Measurements from ENCODE around the gene DENND5A.

DENND5A gene

DNA sequence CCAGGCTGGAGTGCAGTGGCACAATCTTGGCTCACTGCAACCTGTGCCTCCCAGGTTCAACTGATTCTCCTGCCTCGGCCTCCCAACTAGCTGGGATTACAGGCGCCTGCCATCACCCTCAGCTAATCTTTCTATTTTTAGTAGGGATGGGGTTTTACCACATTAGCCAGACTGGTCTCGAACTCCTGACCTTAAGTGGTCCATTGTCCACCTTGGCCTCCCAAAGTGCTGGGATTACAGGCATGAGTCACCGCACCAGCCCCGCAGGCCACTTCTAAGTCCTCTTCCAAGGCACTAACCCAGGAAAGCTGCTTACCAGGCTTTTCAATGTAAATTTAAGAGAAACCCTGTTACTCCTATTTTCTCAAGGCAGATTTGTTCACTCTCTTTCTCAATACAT, 50.4 kb downstream of the DENND5A start:
- TF ChIP-seq POLR2AphosphoS5 (IDR thresholded peaks at IDR 0.05; ENCODE audit: low read depth, low read length) (no peak), TAF1 (IDR thresholded peaks at IDR 0.05; ENCODE audit: borderline replicate concordance, insufficient read depth, low read length) (no peak), FOXP2 (optimal IDR thresholded peaks at IDR 0.05; ENCODE audit: borderline replicate concordance, extremely low read depth, extremely low read length, insufficient read depth) (no peak), SIN3A (IDR thresholded peaks at IDR 0.05; ENCODE audit: borderline replicate concordance, insufficient read depth, low read length) (no peak)
- TF ChIP-seq, protein P1, sequence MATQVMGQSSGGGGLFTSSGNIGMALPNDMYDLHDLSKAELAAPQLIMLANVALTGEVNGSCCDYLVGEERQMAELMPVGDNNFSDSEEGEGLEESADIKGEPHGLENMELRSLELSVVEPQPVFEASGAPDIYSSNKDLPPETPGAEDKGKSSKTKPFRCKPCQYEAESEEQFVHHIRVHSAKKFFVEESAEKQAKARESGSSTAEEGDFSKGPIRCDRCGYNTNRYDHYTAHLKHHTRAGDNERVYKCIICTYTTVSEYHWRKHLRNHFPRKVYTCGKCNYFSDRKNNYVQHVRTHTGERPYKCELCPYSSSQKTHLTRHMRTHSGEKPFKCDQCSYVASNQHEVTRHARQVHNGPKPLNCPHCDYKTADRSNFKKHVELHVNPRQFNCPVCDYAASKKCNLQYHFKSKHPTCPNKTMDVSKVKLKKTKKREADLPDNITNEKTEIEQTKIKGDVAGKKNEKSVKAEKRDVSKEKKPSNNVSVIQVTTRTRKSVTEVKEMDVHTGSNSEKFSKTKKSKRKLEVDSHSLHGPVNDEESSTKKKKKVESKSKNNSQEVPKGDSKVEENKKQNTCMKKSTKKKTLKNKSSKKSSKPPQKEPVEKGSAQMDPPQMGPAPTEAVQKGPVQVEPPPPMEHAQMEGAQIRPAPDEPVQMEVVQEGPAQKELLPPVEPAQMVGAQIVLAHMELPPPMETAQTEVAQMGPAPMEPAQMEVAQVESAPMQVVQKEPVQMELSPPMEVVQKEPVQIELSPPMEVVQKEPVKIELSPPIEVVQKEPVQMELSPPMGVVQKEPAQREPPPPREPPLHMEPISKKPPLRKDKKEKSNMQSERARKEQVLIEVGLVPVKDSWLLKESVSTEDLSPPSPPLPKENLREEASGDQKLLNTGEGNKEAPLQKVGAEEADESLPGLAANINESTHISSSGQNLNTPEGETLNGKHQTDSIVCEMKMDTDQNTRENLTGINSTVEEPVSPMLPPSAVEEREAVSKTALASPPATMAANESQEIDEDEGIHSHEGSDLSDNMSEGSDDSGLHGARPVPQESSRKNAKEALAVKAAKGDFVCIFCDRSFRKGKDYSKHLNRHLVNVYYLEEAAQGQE (IDR thresholded peaks at IDR 0.05; ENCODE audit: insufficient read depth in 1 of 2, low read depth in 2 of 2, low read length in 2 of 2): no peak

DNA sequence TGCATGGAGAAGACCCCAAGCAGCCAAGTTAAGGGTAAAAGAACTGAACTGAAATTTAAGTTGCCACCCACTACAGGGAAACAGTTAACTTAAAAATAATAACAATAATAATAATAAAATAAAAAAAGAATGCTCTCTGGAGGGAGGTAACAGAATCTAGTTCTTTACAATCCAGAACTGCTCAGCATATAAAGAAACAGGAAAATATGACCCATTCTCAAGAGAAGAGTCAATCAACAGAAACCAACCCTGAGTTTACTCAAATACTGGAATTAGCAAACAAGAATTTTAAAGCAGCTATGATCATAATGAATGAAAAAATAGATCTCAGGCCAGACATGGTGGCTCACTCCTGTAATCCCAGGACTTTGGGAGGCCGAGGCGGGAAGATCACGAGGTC, 53.8 kb downstream of the DENND5A start:
- TF ChIP-seq SIN3A (IDR thresholded peaks at IDR 0.05; ENCODE audit: borderline replicate concordance, insufficient read depth, low read length) (no peak), POLR2AphosphoS5 (IDR thresholded peaks at IDR 0.05; ENCODE audit: low read depth, low read length) (no peak), FOXP2 (optimal IDR thresholded peaks at IDR 0.05; ENCODE audit: borderline replicate concordance, extremely low read depth, extremely low read length, insufficient read depth) (no peak), TAF1 (IDR thresholded peaks at IDR 0.05; ENCODE audit: borderline replicate concordance, insufficient read depth, low read length) (no peak)
- TF ChIP-seq, protein P1 (IDR thresholded peaks at IDR 0.05; ENCODE audit: insufficient read depth in 1 of 2, low read depth in 2 of 2, low read length in 2 of 2): no peak

DNA sequence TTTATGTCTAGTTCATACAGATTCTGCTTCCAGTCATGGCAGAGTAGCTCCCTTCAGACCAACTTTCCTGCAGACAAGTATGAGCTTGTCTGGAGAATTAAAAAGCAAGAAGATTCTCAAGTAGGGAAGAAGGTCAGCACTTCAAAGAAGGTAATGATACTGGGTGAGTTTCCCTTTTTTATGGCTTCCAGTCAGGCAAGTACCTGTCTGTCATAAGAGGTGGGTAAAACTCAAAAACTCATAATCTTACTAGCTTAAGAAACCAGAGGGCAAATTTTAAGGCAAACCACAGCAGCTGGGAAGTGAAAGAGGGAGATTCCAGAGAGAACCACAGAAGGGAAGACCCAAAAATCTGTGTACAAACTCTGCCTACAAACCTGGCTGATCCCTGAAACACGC, 54.2 kb downstream of the DENND5A start:
- TF ChIP-seq, protein P1 (IDR thresholded peaks at IDR 0.05; ENCODE audit: insufficient read depth in 1 of 2, low read depth in 2 of 2, low read length in 2 of 2): no peak
- TF ChIP-seq SIN3A (IDR thresholded peaks at IDR 0.05; ENCODE audit: borderline replicate concordance, insufficient read depth, low read length) (no peak), POLR2AphosphoS5 (IDR thresholded peaks at IDR 0.05; ENCODE audit: low read depth, low read length) (no peak), TAF1 (IDR thresholded peaks at IDR 0.05; ENCODE audit: borderline replicate concordance, insufficient read depth, low read length) (no peak), FOXP2 (optimal IDR thresholded peaks at IDR 0.05; ENCODE audit: borderline replicate concordance, extremely low read depth, extremely low read length, insufficient read depth) (no peak)

DNA sequence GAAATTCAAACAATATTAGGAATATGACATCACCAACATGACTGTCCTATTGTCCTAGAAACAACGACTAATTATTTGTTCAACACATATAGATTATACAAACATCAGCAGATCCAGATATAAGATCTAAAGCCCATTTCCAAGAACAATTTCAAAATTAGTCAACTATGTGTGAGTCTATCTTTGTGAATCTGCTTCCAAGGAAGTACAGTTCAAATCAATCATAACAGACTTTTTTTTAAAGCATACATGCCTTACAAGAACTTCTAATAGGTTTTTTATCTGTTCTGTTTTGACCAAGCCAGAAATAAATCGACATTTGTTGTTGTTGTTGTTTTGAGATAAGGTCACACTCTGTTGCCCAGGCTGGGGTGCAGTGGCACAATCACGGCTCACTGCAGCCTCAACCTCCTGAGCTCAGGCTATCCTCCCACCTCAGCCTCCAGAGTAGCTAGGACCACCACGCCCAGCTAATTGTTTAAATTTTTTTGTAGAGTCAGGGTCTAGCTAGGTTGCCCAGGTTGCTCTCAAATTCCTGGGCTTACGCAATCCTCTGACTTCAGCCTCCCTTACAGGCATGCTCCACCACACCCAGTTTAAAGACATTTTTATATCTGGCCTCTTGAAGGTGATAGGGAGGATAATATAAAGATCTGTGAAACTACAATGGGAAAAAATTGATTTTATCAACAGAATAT, 54.8 kb downstream of the DENND5A start:
- TF ChIP-seq POLR2AphosphoS5 (IDR thresholded peaks at IDR 0.05; ENCODE audit: low read depth, low read length) (no peak), TAF1 (IDR thresholded peaks at IDR 0.05; ENCODE audit: borderline replicate concordance, insufficient read depth, low read length) (no peak), SIN3A (IDR thresholded peaks at IDR 0.05; ENCODE audit: borderline replicate concordance, insufficient read depth, low read length) (no peak), FOXP2 (optimal IDR thresholded peaks at IDR 0.05; ENCODE audit: borderline replicate concordance, extremely low read depth, extremely low read length, insufficient read depth) (no peak)
- TF ChIP-seq, protein P1 (IDR thresholded peaks at IDR 0.05; ENCODE audit: insufficient read depth in 1 of 2, low read depth in 2 of 2, low read length in 2 of 2): no peak

All from PFSK-1 (cell line).